WTC11 (cell line): ENCODE results near the gene CXCL3. TPM values are rescaled to one million over a fixed set of nuclear protein-coding genes. Genes with fewer than 3 reads are reported as not detected.

Experiments
- ATAC-seq: fragments of 200-7000 bp; cut with Tn5 transposase; 2 replicates; pipeline ENCODE4 v1.10.0; 2021; ENCODE audit warnings: mild to moderate bottlenecking, moderate library complexity
- CTCF ChIA-PET: fragments of 300-600 bp; sonication (Branson Sonifier 250); formaldehyde crosslinking; loops from one replicate; lab custom pipeline; 2021; ENCODE audit warnings: antibody characterized with exemption; lab: Charles Lee
- POLR2A ChIA-PET: fragments of 350-600 bp; sonication (Branson Sonifier 250); formaldehyde crosslinking; loops from one replicate; lab custom pipeline; 2021; ENCODE audit warnings: antibody characterized with exemption; lab: Charles Lee
- DNase-seq: peaks from one replicate; pipeline ENCODE4 v3.0.0; 2021; ENCODE audit warnings: low spot score
- H3K27ac Mint-ChIP-seq: 2 replicates; pipeline ENCODE4 v1.8.0; 2021; ENCODE audit warnings: mixed read lengths
- H3K27me3 Mint-ChIP-seq: 2 replicates; pipeline ENCODE4 v1.8.0; 2021; ENCODE audit warnings: low read depth, mild to moderate bottlenecking, moderate library complexity, mixed read lengths
- H3K36me3 Mint-ChIP-seq: 2 replicates; pipeline ENCODE4 v1.8.0; 2021; ENCODE audit warnings: mixed read lengths
- H3K4me1 Mint-ChIP-seq: 2 replicates; pipeline ENCODE4 v1.8.0; 2022; ENCODE audit warnings: mixed read lengths
- H3K4me3 Mint-ChIP-seq: 2 replicates; pipeline ENCODE4 v1.8.0; 2021; ENCODE audit warnings: mild to moderate bottlenecking, moderate library complexity, mixed read lengths
- H3K9me3 Mint-ChIP-seq: 2 replicates; pipeline ENCODE4 v1.8.0; 2021; ENCODE audit warnings: mixed read lengths
- AFF4 ChIP-seq: sonication (generic); formaldehyde crosslinking; IDR thresholded peaks from 2 replicates; pipeline ENCODE4 v1.8.1; 2023; ENCODE audit warnings: mild to moderate bottlenecking, missing genetic modification reagents, borderline replicate concordance
- AR ChIP-seq: fragments of 250-450 bp; sonication (Bioruptor Pico); IDR thresholded peaks from 2 replicates; pipeline ENCODE4 v1.9.0; 2021; ENCODE audit warnings: mild to moderate bottlenecking
- ARID4B ChIP-seq: sonication (generic); formaldehyde crosslinking; IDR thresholded peaks from 2 replicates; pipeline ENCODE4 v1.8.0; 2023; ENCODE audit warnings: missing genetic modification reagents, mild to moderate bottlenecking, borderline replicate concordance
- CBFB ChIP-seq: sonication (generic); formaldehyde crosslinking; IDR thresholded peaks from 2 replicates; pipeline ENCODE4 v1.8.1; 2022; ENCODE audit warnings: mild to moderate bottlenecking, low read depth, missing genetic modification reagents
- CDX4 ChIP-seq: fragments of 250-450 bp; sonication (Bioruptor Pico); IDR thresholded peaks from 2 replicates; pipeline ENCODE4 v1.9.0; 2021; ENCODE audit warnings: moderate library complexity, mild to moderate bottlenecking, inconsistent platforms, borderline replicate concordance
- ELF4 ChIP-seq: sonication (generic); formaldehyde crosslinking; IDR thresholded peaks from 2 replicates; pipeline ENCODE4 v1.8.1; 2022; ENCODE audit warnings: low read depth, mild to moderate bottlenecking, moderate library complexity, missing genetic modification reagents
- FOXP4 ChIP-seq: sonication (generic); formaldehyde crosslinking; IDR thresholded peaks from 2 replicates; pipeline ENCODE4 v1.8.0; 2022; ENCODE audit warnings: mild to moderate bottlenecking, missing genetic modification reagents
- GRHL2 ChIP-seq: fragments of 250-450 bp; sonication (Bioruptor Pico); IDR thresholded peaks from 2 replicates; pipeline ENCODE4 v1.8.0; 2022; ENCODE audit warnings: mild to moderate bottlenecking, moderate library complexity; ENCODE audit not compliant: insufficient replicate concordance, severe bottlenecking
- GTF2I ChIP-seq: fragments of 250-450 bp; sonication (Bioruptor Pico); conservative IDR thresholded peaks from 2 replicates; pipeline ENCODE4 v1.4.0; 2021; ENCODE audit warnings: mild to moderate bottlenecking
- IRF1 ChIP-seq: sonication (generic); formaldehyde crosslinking; IDR thresholded peaks from 2 replicates; pipeline ENCODE4 v1.8.0; 2023; ENCODE audit warnings: missing genetic modification reagents
- JUN ChIP-seq: sonication (generic); formaldehyde crosslinking; IDR thresholded peaks from 2 replicates; pipeline ENCODE4 v1.8.0; 2023; ENCODE audit warnings: mild to moderate bottlenecking, missing genetic modification reagents
- MXD4 ChIP-seq: fragments of 250-450 bp; sonication (Bioruptor Pico); IDR thresholded peaks from 2 replicates; pipeline ENCODE4 v1.8.0; 2021; ENCODE audit warnings: mild to moderate bottlenecking, moderate library complexity, borderline replicate concordance
- MYBL2 ChIP-seq: sonication (generic); formaldehyde crosslinking; IDR thresholded peaks from 2 replicates; pipeline ENCODE4 v1.8.1; 2023; ENCODE audit warnings: mild to moderate bottlenecking, moderate library complexity, missing genetic modification reagents
- NFE2L1 ChIP-seq: sonication (generic); formaldehyde crosslinking; IDR thresholded peaks from 2 replicates; pipeline ENCODE4 v1.8.1; 2023; ENCODE audit warnings: missing genetic modification reagents
- NFYB ChIP-seq: sonication (generic); formaldehyde crosslinking; conservative IDR thresholded peaks from 2 replicates; pipeline ENCODE4 v1.8.0; 2022; ENCODE audit warnings: low read depth, missing genetic modification reagents
- TCF7 ChIP-seq: sonication (generic); formaldehyde crosslinking; IDR thresholded peaks from 2 replicates; pipeline ENCODE4 v1.8.0; 2022; ENCODE audit warnings: mild to moderate bottlenecking, low read depth, missing genetic modification reagents, moderate library complexity
- ZNF317 ChIP-seq: sonication (generic); formaldehyde crosslinking; IDR thresholded peaks from 2 replicates; pipeline ENCODE4 v1.8.1; 2023; ENCODE audit warnings: low read depth, mild to moderate bottlenecking, moderate library complexity, missing genetic modification reagents, borderline replicate concordance
- ZNF396 ChIP-seq: fragments of 250-450 bp; sonication (Bioruptor Pico); IDR thresholded peaks from 2 replicates; pipeline ENCODE4 v1.8.0; 2021; ENCODE audit warnings: mild to moderate bottlenecking, moderate library complexity, borderline replicate concordance
- ZNF423 ChIP-seq: fragments of 250-450 bp; sonication (Bioruptor Pico); IDR thresholded peaks from 2 replicates; pipeline ENCODE4 v2.1.2; 2022; ENCODE audit warnings: mild to moderate bottlenecking, moderate library complexity
- ZNF512 ChIP-seq: sonication (generic); formaldehyde crosslinking; IDR thresholded peaks from 2 replicates; pipeline ENCODE4 v1.8.1; 2022; ENCODE audit warnings: missing genetic modification reagents, borderline replicate concordance
- total RNA-seq: library from RNA; stranded (reverse); gene quantifications from 3 replicates; pipeline ENCODE4 v1.2.3, GENCODE V29; 2021

The CXCL3 gene
- total RNA-seq, 1 experiment from 2014 or later: 3.5 TPM

- Mint-ChIP-seq H3K4me3 (no peak overlapping the region), H3K36me3 (peaks cover under 1% of the 10 kb centered on the region; the same call in 1 of the 2 replicates), H3K9me3 (peaks cover 5% of the 10 kb centered on the region)
These were observed 2.9 kb upstream of the CXCL3 start for GRCh38 chr4:74041418-74041817.

More at GRCh38 chr4:74041418-74041817, 2.9 kb upstream of the CXCL3 start:
- TF ChIP-seq IRF1 (CRISPR knock-in tag) (no peak), ZNF317 (CRISPR knock-in tag) (no peak), JUN (CRISPR knock-in tag) (no peak), ZNF512 (CRISPR knock-in tag) (no peak), ZNF396 (CRISPR knock-in tag) (no peak), NFYB (CRISPR knock-in tag) (no peak), ARID4B (no peak), FOXP4 (CRISPR knock-in tag) (no peak), TCF7 (CRISPR knock-in tag) (no peak), GRHL2 (CRISPR knock-in tag) (no peak), GTF2I (no peak), ZNF423 (CRISPR knock-in tag) (no peak), AFF4 (no peak), MYBL2 (CRISPR knock-in tag) (no peak), NFE2L1 (no peak), CDX4 (CRISPR knock-in tag) (no peak), CBFB (CRISPR knock-in tag) (no peak), MXD4 (no peak), AR (CRISPR knock-in tag) (no peak), ELF4 (no peak)
- Mint-ChIP-seq H3K4me1 (peaks cover 30% of the 10 kb centered on the region), H3K27ac (no peak overlapping the region), H3K27me3 (peaks cover 4% of the 10 kb centered on the region; the same call in 1 of the 2 replicates)
- DNase-seq: no peak
- CTCF ChIA-PET: interaction anchor here (0.6 to 2.6 kb wide), 2 partner anchors 93 to 388 kb away, joined by 3 to 8 read pairs; no protein-coding TSS in a partner anchor
- no peak for ATAC-seq
- POLR2A ChIA-PET: no interaction called here
